Adrenal gland (tissue), 5 donors: ENCODE results near the gene ZAP70.

Source experiments
- CTCF ChIP-seq, 6 experiments: fragments of 450-650 bp in 4 of 6; fragments of 200-600 bp in 2 of 6; sonication (generic) in 1 of 6; IDR thresholded peaks; 1 replicate in 5 of 6; 2 replicates in 1 of 6; pipeline versions ENCODE4 v1.5.1 to v1.8.0; 2016 to 2021; ENCODE audit warnings: antibody characterized with exemption in 6 of 6, mild to moderate bottlenecking in 2 of 6, moderate library complexity in 1 of 6
- POLR2A ChIP-seq, 2 donors: fragments of 450-650 bp; IDR thresholded peaks; one replicate each; pipeline ENCODE4 v1.6.1; 2017; ENCODE audit warnings: antibody characterized with exemption in 2 of 2, mild to moderate bottlenecking in 2 of 2, moderate library complexity in 1 of 2
- donor health status: DM: no; HTN: no; CAD: no.

- no peak for TF ChIP-seq CTCF (IDR thresholded peaks at IDR 0.05)
- no peak for TF ChIP-seq POLR2A (IDR thresholded peaks at IDR 0.05)
These were observed 9.6 kb upstream of the ZAP70 start for GRCh38 chr2:97703741-97704140.
